A673 (cell line): Measurements from ENCODE around the gene PYM1. TPM values are rescaled to one million over a fixed set of nuclear protein-coding genes. Genes with fewer than 3 reads are reported as not detected.

Experiments
- BruUV-seq: library from RNA; stranded (reverse); fragments of 400-500 nt; replicated peaks from 2 replicates; lab custom pipeline; 2021; lab: Mats Ljungman, UMichigan
- CTCF ChIA-PET: fragments of 300-600 bp; sonication (Branson Sonifier 250); formaldehyde crosslinking; loops from one replicate; lab custom pipeline; 2022; ENCODE audit warnings: antibody characterized with exemption; lab: Charles Lee
- POLR2A ChIA-PET: fragments of 300-600 bp; sonication (Branson Sonifier 250); formaldehyde crosslinking; loops from one replicate; lab custom pipeline; 2022; ENCODE audit warnings: antibody characterized with exemption; ENCODE audit not compliant: low non-redundant PET; lab: Charles Lee
- DNase-seq: peaks from one replicate; pipeline ENCODE4 v3.0.0-alpha.2; 2015; ENCODE audit warnings: low spot score
- H3K27ac ChIP-seq: fragments of 200-600 bp; sonication (generic); 2 replicates; pipeline ENCODE4 v1.5.1; 2016; ENCODE audit warnings: mixed run types, low read depth, mild to moderate bottlenecking, mixed read lengths, antibody characterized with exemption, low read length; ENCODE audit not compliant: poor library complexity, severe bottlenecking
- H3K27me3 ChIP-seq: fragments of 200-600 bp; sonication (generic); replicated peaks from 2 replicates; pipeline ENCODE4 v1.6.1; 2017; ENCODE audit warnings: mixed run types, low read depth, mild to moderate bottlenecking, mixed read lengths, antibody characterized with exemption, low read length; ENCODE audit not compliant: insufficient read depth, poor library complexity
- H3K36me3 ChIP-seq: fragments of 200-600 bp; sonication (generic); 2 replicates; pipeline ENCODE4 v1.6.1; 2016; ENCODE audit warnings: mixed run types, mild to moderate bottlenecking, mixed read lengths, antibody characterized with exemption, low read length; ENCODE audit not compliant: insufficient read depth, poor library complexity, severe bottlenecking
- H3K4me1 ChIP-seq: fragments of 200-600 bp; sonication (generic); 2 replicates; pipeline ENCODE4 v1.6.1; 2017; ENCODE audit warnings: mixed run types, mild to moderate bottlenecking, mixed read lengths, antibody characterized with exemption, low read length; ENCODE audit not compliant: insufficient read depth, poor library complexity, severe bottlenecking
- H3K4me3 ChIP-seq: fragments of 200-600 bp; sonication (generic); 2 replicates; pipeline ENCODE4 v1.5.1; 2016; ENCODE audit warnings: low read depth, mixed run types, mild to moderate bottlenecking, mixed read lengths, low read length; ENCODE audit not compliant: poor library complexity, severe bottlenecking
- H3K9me3 ChIP-seq: fragments of 200-600 bp; sonication (generic); 2 replicates; pipeline ENCODE4 v1.6.1; 2016; ENCODE audit warnings: mixed run types, low read depth, mild to moderate bottlenecking, mixed read lengths, antibody characterized with exemption, low read length; ENCODE audit not compliant: poor library complexity, severe bottlenecking
- CTCF ChIP-seq: fragments of 300-800, 200-600 bp; sonication (generic); conservative IDR thresholded peaks from 2 replicates; pipeline ENCODE4 v1.5.1; 2017; ENCODE audit warnings: low read depth, mild to moderate bottlenecking, antibody characterized with exemption, low read length, moderate library complexity, mixed read lengths
- EZH2 ChIP-seq: fragments of 200-600 bp; sonication (generic); IDR thresholded peaks from 2 replicates; pipeline ENCODE4 v1.6.1; 2017; ENCODE audit warnings: borderline replicate concordance, low read depth, mild to moderate bottlenecking, mixed read lengths, antibody characterized with exemption, low read length; ENCODE audit not compliant: poor library complexity, severe bottlenecking
- intact Hi-C: fragments of 100-400 bp; cut with micrococcal nuclease; formaldehyde crosslinking; loops from one replicate; pipeline ENCODE4 v1.10.0; 2022; ENCODE audit not compliant: unreplicated experiment
- total RNA-seq: library from RNA; stranded (reverse); gene quantifications from 2 replicates; pipeline ENCODE4 v1.2.3, GENCODE V29; 2021

Gene PYM1
- total RNA-seq, 1 experiment from 2014 or later: 24.6 TPM

- TF ChIP-seq CTCF (no peak), EZH2 (no peak)
- H3K36me3 ChIP-seq: no peaks in the 10 kb centered on the region
- no peaks in the 10 kb centered on the region for H3K9me3 ChIP-seq
- CTCF ChIA-PET: interaction anchor here (0.8 to 1.2 kb wide), 2 partner anchors 9 to 104 kb away, joined by 4 to 7 read pairs; no protein-coding TSS in a partner anchor
- intact Hi-C loops: no loop called here
- H3K4me3 ChIP-seq: peak overlapping the region; percentile 53
- POLR2A ChIA-PET: no interaction called here
- DNase-seq: no peak
- peak overlapping the region; percentile 59 for H3K27ac ChIP-seq
- H3K27me3 ChIP-seq: no peaks in the 10 kb centered on the region
- no TSS peak for BruUV-seq
- peaks cover 40% of the 10 kb centered on the region for H3K4me1 ChIP-seq
Measured at GRCh38 chr12:55931317-55931779, 3.7 kb upstream of the PYM1 start.

GRCh38 chr12:55930771-55931316 lies 3.1 kb upstream of the PYM1 start, which contains the start of gene DGKA:
Gene DGKA (plus strand): TSS chr12:55931162. CDS start chr12:55936504, 5,342 bp downstream.
- peak within 1 kb of the TSS; percentile 53 for H3K4me3 ChIP-seq
- H3K27ac ChIP-seq: peak within 1 kb of the TSS; percentile 59
- no peaks in the 10 kb centered on the region for H3K36me3 ChIP-seq
- CTCF ChIA-PET: interaction anchor here (0.8 to 1.3 kb wide), 4 partner anchors 9 to 113 kb away, joined by 4 to 7 read pairs (median 6); partner anchors contain the start of genes ORMDL2 and SARNP
- peaks cover 42% of the 10 kb centered on the region for H3K4me1 ChIP-seq
- POLR2A ChIA-PET: no interaction called here
- H3K9me3 ChIP-seq: no peaks in the 10 kb centered on the region
- no peaks in the 10 kb centered on the region for H3K27me3 ChIP-seq
- intact Hi-C loops: no loop called here
- peak; percentile 82 for DNase-seq
- TF ChIP-seq EZH2: no peak
- peak; percentile 78 for TF ChIP-seq CTCF
- BruUV-seq: no TSS peak

GRCh38 chr12:55929306-55929791 lies 1.7 kb upstream of the PYM1 start:
- ChIA-PET CTCF (interaction anchor here (1.3 kb wide), 1 partner anchor 10 kb away, joined by 7 read pairs; no protein-coding TSS in a partner anchor), POLR2A (no interaction called here)
- no peak for DNase-seq
- Histone ChIP-seq H3K27me3 (no peaks in the 10 kb centered on the region), H3K4me1 (peaks cover 47% of the 10 kb centered on the region), H3K9me3 (no peaks in the 10 kb centered on the region), H3K4me3 (no peak overlapping the region), H3K27ac (peak overlapping the region; percentile 52), H3K36me3 (no peaks in the 10 kb centered on the region)
- TF ChIP-seq CTCF (no peak), EZH2 (no peak)
- BruUV-seq: no TSS peak
- intact Hi-C loops: no loop called here
